AG08396 (cell line): Measurements from ENCODE around the gene TC2N.
"Not testable (repeated sequence)": the region's sequence is repeated elsewhere in the genome, so short reads cannot be mapped to it uniquely, and the experiment has no call there.

Experiments
- DNase-seq: peaks from one replicate; pipeline ENCODE4 v3.0.0; 2012; ENCODE audit warnings: low spot score, mixed read lengths

Gene TC2N

GRCh38 chr14:91834571-91834970 lies 32.8 kb downstream of the TC2N start:
- DNase-seq = no peak

- no peak for DNase-seq
These were observed 36.0 kb downstream of the TC2N start for GRCh38 chr14:91831337-91831736.

GRCh38 chr14:91830777-91831176 lies 36.6 kb downstream of the TC2N start:
- no peak for DNase-seq

- DNase-seq = no peak
These were observed 37.8 kb downstream of the TC2N start for GRCh38 chr14:91829511-91829910.

GRCh38 chr14:91827746-91828145 lies 39.6 kb downstream of the TC2N start:
- no peak for DNase-seq

GRCh38 chr14:91817566-91818325 lies 49.6 kb downstream of the TC2N start:
- DNase-seq = no peak

- DNase-seq = no peak
These were observed 53.0 kb downstream of the TC2N start for GRCh38 chr14:91814317-91814716.

GRCh38 chr14:91810699-91811098 lies 56.6 kb downstream of the TC2N start:
- no peak for DNase-seq

- no peak for DNase-seq
These were observed 60.6 kb downstream of the TC2N start for GRCh38 chr14:91806716-91807115.

GRCh38 chr14:91806094-91806493 lies 61.2 kb downstream of the TC2N start:
- not testable (repeated sequence) for DNase-seq

GRCh38 chr14:91805659-91806058 lies 61.7 kb downstream of the TC2N start:
- DNase-seq = no peak

- DNase-seq = no peak
These were observed 66.0 kb downstream of the TC2N start for GRCh38 chr14:91801358-91801757.

GRCh38 chr14:91796617-91797347 lies 70.6 kb downstream of the TC2N start:
- DNase-seq = peak; percentile 36

- no peak for DNase-seq
These were observed 73.6 kb downstream of the TC2N start for GRCh38 chr14:91793704-91794103.

- no peak for DNase-seq
These were observed 81.1 kb downstream of the TC2N start for GRCh38 chr14:91786188-91786587.

GRCh38 chr14:91780452-91780851 lies 86.9 kb downstream of the TC2N start:
- DNase-seq = no peak

GRCh38 chr14:91778217-91778616 lies 89.1 kb downstream of the TC2N start:
- peak; percentile 20 for DNase-seq

- no peak for DNase-seq
These were observed 92.9 kb downstream of the TC2N start for GRCh38 chr14:91774140-91775096.

- no peak for DNase-seq
These were observed 97.2 kb downstream of the TC2N start for GRCh38 chr14:91770185-91770584.

GRCh38 chr14:91755570-91756295 lies 111.6 kb downstream of the TC2N start:
- DNase-seq = no peak

- no peak for DNase-seq
These were observed 112.5 kb downstream of the TC2N start for GRCh38 chr14:91754819-91755218.

GRCh38 chr14:91754185-91754584 lies 113.2 kb downstream of the TC2N start:
- no peak for DNase-seq
